DMS 273 treated with DMSO at 0.1 percent for 48 hours (cell line): ENCODE data around the gene NACAD.

Experiments used
- DNase-seq: peaks from one replicate; lab custom pipeline; 2025; lab: John Stamatoyannopoulos, UW

NACAD gene, protein sequence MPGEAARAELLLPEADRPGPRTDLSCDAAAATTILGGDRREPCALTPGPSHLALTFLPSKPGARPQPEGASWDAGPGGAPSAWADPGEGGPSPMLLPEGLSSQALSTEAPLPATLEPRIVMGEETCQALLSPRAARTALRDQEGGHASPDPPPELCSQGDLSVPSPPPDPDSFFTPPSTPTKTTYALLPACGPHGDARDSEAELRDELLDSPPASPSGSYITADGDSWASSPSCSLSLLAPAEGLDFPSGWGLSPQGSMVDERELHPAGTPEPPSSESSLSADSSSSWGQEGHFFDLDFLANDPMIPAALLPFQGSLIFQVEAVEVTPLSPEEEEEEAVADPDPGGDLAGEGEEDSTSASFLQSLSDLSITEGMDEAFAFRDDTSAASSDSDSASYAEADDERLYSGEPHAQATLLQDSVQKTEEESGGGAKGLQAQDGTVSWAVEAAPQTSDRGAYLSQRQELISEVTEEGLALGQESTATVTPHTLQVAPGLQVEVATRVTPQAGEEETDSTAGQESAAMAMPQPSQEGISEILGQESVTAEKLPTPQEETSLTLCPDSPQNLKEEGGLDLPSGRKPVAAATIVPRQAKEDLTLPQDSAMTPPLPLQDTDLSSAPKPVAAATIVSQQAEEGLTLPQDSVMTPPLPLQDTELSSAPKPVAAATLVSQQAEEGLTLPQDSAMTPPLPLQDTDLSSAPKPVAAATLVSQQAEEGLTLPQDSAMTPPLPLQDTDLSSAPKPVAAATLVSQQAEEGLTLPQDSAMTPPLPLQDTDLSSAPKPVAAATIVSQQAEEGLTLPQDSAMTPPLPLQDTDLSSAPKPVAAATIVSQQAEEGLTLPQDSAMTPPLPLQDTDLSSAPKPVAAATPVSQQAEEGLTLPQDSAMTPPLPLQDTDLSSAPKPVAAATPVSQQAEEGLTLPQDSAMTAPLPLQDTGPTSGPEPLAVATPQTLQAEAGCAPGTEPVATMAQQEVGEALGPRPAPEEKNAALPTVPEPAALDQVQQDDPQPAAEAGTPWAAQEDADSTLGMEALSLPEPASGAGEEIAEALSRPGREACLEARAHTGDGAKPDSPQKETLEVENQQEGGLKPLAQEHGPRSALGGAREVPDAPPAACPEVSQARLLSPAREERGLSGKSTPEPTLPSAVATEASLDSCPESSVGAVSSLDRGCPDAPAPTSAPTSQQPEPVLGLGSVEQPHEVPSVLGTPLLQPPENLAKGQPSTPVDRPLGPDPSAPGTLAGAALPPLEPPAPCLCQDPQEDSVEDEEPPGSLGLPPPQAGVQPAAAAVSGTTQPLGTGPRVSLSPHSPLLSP (N-terminal part only)

GRCh38 chr7:45088821-45089340 is at the start of gene NACAD:
Gene NACAD, minus strand, starts transcription at chr7:45088969. Its CDS starts 75 bp downstream, at chr7:45088894.
- no peak for DNase-seq

DNA sequence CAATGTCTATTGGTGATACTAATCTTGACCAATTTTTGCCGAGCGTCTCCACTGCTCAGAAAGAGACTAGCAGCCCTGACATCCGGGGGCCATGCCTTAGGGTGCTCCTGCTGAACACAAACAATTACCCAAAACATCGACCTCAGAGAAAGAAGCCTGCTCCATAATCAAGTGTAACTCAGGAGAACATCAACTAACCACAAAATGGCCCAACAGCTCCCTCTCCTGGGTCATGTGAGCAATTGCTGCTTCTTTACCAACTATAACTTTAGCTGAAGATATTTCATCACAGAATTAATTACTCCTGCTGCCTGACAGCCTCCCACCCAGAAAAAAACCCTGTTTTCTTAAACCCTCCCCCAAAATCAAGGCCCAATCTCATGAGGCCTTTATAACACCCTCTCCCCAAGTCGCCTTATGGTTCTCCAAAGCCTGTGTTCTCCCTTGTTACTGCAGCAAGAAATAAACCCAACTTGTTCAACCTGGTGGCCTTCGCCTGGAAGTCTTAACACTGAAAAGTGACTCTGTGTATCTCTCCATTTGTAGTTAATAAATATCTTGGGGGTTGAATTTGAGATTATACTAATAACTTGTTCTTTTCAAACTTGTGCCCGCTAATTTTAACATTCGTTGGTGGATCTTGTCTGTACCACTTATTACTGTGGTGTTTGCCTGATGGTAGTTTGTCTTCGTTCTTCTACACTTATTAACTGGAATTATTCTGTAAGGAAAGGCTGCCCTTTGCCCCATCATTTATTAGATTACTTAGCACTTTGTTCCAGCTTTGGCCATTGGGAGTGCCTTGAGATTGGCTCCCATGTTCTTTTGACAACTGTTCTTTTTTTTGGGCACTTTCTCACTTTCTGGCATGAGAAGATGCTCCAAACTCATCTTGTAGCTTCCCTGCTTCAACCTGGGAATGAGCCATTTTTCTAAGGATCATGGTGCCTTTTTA is 47.6 kb upstream of the NACAD start:
- peak; percentile 53 for DNase-seq

DNA sequence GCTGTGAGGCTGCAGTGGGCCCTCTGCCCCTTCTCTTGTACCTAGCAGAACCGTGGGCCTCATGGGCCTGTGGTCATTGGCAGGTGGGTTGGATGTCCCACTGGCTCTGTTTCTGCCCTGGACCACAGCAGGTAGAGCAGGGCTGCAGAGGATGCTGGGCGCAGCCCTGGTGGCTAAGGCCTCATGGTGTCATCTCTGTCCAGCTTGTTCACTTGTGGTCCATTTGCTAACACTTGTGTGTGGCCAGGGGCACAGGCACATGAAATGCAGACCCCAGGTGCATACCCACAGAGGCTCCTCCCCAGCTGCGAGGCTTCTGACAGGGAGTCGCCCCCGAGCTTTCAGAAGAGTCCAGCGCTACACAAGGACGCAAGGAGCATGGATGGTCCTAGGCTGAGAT is 45.1 kb upstream of the NACAD start:
- DNase-seq, result no peak

DNA sequence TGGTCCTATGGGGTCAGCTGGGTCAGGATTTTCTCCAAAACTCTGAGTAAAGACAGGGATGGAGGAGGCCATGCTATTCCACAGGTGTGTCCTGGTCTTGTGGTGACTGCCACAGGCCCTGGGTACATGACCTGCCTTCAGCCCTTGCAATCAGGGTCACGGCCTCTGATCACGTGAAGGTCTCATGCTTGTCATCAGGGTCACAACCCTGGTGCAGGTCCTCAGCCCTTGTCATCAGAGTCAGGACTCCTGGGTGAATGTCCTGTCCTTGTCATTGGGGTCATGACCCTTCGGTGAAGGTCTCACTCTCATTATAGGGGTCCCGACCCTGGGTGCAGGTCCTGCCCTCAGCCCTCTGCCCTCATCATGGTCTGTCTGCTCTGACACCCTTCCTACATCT is 44.6 kb upstream of the NACAD start:
- DNase-seq, result no peak

GRCh38 chr7:45132708-45133320 is 44.0 kb upstream of the NACAD start:
- no peak for DNase-seq

DNA sequence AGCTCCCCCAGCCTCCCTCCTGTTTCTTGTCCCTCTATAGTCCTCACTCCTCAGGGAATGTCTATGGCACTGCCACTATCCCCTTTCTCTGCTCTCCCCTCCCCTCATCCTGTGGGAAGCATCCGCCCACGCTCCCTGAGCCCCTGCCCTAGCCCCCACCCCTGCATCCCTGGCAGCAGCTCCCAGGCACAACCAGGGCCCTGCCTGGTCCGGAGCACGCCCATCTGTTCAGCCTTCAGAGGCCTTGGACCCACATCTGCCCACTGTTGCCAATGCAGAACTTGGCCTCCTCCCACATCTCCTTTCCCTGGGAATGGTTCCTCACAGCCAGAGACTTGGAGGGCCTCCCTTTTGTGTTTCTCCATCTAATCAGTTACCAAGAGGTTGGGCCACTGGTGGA is 43.1 kb upstream of the NACAD start:
- DNase-seq, result no peak

DNA sequence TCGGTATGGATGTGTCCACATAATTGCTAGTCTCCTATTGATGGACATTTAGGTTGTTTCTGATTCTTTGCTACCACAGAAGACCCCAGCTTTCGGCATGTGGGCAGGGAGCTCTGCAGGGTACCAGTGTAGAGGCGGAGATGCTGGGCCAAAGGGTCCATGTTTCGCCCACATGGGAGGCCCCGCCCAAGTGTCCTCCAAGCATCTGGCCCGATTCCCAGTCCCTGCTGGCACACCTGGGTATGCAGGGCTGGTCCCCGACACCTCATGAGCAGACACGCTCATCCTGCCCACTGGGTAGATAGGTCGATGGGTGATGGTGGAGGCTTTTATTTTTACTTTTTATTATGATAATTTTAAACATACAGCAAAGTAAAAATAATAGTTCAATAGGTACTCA is 42.1 kb upstream of the NACAD start:
- no peak for DNase-seq

DNA sequence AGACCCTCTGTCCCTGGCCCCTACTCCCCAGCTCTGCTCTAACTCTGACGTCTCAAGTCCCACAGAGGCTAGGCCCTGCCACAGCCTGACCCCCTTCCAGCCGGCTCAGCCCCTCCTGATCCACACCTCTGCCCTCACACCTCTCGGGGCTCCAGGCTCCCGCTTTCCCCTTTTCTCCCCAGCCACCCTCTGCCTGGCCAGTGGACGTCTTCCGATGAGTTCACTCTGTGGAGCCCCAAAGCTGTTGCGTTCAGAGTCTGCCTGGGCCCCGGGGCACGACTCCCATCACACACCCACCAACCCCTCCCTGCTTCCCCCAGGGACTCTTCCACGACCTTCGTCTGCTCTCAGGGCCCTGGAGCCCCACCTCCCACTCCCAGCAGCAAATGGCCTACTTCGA is 41.1 kb upstream of the NACAD start:
- DNase-seq, result no peak

DNA sequence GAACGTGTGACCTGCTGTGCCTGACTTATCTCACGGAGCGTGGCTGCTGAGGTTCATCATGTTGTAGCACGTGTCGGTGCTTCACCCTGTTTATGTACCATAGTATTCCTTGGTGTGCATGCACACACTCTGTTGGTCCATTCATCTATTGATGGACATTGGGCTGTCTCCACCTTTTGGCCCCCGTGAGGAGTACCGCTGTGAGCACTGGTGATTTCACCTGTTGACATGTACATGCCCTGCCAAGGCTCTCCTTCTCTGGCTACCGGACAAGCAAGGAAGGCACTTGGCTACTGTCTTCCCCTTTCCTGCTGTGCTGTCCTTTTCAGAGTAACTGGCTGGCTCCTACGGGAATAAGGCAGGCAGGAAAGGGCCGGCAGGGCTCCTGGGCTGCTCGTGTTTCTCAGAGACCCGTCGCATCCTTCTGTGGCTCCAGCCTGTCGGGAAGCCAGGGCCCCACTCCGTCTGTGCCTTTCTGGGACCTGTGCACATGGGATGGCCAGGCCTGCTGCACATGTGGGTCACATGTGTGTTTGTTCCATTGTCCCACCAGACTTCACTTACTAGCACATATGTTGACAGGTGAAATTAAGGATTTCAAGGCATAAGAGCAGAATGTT is 40.5 kb upstream of the NACAD start:
- DNase-seq, result no peak

DNA sequence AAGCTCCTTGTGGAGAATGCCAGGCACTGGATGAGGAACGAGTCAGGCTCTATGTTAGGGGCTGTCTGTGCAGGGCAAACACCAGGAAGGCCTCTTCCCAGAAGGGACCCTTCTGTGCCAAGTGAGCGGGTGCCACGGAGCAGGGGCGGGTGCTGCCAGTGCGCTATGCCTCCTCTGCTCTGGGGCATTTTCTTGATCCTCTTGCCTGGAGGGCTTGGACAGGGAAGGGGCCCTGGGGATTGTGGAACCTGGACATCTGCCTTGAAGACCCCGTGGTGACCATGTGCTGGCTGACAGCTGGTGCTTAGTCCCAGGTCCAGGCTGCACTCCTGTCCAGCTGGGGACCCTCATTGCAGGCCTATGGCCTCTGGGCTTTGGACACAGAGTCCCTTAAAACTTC is 38.2 kb upstream of the NACAD start:
- no peak for DNase-seq

DNA sequence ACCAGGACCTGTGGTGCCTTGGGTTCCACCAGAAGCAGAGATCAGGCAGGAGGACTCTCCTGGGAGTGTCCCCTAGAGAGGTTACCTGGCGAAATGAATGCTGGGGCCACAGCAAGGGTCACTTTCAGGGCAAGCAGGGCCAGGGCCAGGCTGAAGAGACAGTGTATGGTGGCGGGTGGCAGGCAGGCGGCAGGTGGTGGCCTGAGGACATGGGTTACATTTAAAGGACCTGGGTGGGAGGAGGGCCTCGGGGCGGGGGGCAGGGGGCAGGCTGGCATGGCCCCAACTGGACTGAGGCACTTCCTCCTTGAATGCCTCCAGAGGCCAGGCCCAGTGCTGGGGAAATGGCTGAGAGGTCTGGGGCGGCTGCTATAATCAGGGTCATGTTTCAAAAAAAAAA is 37.4 kb upstream of the NACAD start:
- DNase-seq, result no peak

DNA sequence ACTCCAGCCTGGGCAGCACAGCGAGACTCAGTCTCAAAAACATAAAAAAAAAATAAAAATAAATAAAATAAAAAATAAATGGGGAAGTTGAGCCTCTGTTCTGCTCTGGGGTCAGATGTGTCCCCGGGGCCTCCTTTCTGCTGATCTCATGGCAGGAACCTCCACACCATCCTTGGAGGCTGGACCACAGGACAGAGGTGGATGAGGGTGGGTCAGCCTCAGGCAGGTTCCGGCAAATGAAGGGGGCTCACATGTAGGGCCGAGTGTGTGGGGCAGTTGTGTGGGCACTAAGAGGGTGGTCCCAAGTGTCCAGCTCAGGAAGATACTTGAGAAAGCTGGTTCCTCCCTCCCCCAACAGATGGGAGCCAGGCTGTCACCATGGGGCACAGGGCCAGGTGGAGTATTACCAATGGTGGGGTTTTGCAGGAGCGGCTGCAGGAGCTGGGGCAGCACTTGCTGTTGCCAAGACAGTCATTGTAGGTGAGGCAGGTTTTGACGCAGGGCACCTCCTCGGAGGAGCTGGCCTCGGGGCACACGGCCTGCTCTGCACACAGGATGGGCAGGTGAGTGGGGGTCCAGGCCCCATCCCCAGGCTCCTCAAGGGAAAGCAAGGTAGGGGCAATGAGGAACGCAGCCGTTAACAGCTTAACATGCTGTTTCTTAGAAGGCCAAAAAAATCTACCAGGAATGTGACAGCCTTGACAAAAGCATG is 36.6 kb upstream of the NACAD start:
- DNase-seq, result no peak

- DNase-seq, result no peak
Measured at GRCh38 chr7:45123913-45124710, 35.3 kb upstream of the NACAD start.

DNA sequence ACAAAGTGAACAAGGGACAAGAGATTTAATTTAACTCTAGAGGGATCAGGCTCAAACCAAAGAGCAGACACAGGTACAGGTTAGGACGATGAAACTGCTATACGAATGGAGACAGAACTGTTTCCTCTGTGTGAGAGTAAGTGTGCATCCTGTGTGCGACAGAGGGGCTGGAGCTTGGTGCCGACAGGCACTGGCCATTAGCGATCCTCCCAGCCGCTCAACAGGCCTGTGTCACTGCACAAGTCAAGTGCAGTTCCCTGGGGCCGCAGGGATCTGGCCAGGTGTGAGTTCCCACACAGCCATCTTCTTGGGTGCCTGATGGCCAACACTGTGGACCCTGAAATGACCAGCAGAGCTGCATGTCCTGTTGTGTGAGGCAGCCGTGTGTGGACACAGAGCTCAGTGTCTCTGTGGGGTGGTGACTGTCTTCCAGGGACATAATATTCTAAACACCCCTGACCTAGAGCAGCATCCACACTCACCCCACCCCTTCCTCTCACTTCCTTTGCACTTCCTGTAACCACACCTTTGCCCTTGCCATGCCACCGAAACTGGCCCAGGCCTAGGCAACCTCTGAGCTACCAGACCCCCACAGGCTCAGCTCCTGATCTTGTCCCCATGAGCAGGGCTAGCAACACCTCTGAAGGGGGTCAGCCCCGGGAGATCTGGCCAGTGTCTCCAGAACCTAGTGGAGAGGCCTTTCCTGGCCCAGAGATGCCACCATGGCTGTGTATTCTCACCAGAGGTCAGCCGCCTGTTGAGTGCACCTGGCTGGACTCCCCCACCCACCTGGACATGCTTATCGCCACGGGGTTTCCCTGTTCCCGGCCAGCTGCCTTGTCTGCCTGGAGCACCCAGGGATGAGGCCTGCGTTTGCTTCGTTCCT is 34.4 kb upstream of the NACAD start:
- no peak for DNase-seq

- no peak for DNase-seq
Measured at GRCh38 chr7:45119550-45119949, 30.8 kb upstream of the NACAD start.

DNA sequence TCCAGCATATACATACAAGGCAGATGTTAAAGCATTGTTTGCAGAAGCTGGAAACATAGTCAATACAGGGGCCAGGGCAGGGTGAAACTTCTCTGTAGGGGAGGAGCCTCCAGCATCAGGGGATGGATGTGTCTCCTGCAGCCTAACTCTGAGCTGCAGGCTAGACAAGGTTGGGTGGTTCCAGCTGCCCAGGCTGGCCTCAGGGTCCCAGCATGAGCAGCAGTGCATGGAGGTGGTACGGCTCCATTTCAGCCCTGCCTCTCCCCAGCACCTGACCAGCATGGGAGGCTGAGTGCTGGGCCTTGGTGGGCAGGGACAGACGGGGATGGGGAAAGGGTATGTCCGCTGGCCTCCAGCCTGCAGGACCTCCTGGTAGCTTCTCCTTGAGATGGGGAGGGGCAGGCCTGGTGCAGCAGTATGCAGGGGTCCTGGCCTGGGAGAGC is 30.1 kb upstream of the NACAD start:
- no peak for DNase-seq

DNA sequence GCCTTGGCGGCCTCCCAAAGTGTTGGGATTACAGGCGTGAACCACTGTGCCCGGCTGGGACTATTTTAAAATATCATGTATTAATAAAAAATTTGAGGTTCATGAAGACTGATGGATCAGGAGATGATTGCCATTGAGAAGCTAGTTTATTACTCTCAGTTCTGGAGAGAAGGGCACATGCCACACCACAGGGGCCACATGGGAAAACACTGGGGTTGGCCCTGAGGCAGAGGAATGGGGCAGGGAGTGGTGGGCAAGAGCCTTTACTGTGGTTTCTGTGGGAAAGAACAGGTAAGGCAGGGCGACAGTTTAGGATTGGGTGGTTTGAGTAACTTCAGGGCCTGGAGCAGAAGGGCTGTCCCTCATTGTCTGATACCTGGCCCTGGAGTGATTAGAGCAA is 29.5 kb upstream of the NACAD start:
- no peak for DNase-seq
